HepG2 (cell line): ENCODE results near the gene VWC2L. TPM values are rescaled to one million over a fixed set of nuclear protein-coding genes. Genes with fewer than 3 reads are reported as not detected.

Experiments
- CREBL2 ChIP-seq: sonication (generic); formaldehyde crosslinking; IDR thresholded peaks from 2 replicates; pipeline ENCODE4 v1.8.1; 2023; ENCODE audit warnings: missing genetic modification reagents, mild to moderate bottlenecking, borderline replicate concordance
- ETV5 ChIP-seq: IDR thresholded peaks from 2 replicates; pipeline ENCODE4 v1.6.1; 2018; ENCODE audit warnings: missing biosample characterization, missing genetic modification reagents, inconsistent platforms, borderline replicate concordance
- GRHL1 ChIP-seq: sonication (generic); formaldehyde crosslinking; conservative IDR thresholded peaks from 2 replicates; pipeline ENCODE4 v1.8.0; 2022; ENCODE audit warnings: missing genetic modification reagents
- HIC2 ChIP-seq: sonication (generic); formaldehyde crosslinking; IDR thresholded peaks from 2 replicates; pipeline ENCODE4 v1.9.0; 2022; ENCODE audit warnings: low read depth, missing genetic modification reagents
- HNRNPK ChIP-seq: fragments of 200-400 bp; formaldehyde crosslinking; IDR thresholded peaks from 2 replicates; pipeline ENCODE4 v1.6.1; 2018; ENCODE audit warnings: low read length, low read depth, moderate library complexity, mild to moderate bottlenecking; ENCODE audit not compliant: poor library complexity, severe bottlenecking
- IKZF5 ChIP-seq: IDR thresholded peaks from 2 replicates; pipeline ENCODE4 v1.6.1; 2018; ENCODE audit warnings: missing genetic modification reagents, mild to moderate bottlenecking, missing compliant biosample characterization
- MAFK ChIP-seq, 2 experiments: IDR thresholded peaks in 1 of 2; conservative IDR thresholded peaks in 1 of 2; 2 replicates each; pipeline ENCODE4 v1.6.1; 2011; ENCODE audit warnings: improper control_type of control experiment in 2 of 2, low read length in 2 of 2
- NKX3-1 ChIP-seq: sonication (generic); formaldehyde crosslinking; IDR thresholded peaks from 2 replicates; pipeline ENCODE4 v1.5.0; 2020; ENCODE audit warnings: missing genetic modification reagents
- PHF5A ChIP-seq: IDR thresholded peaks from one replicate; pipeline ENCODE4 v1.6.1; 2018; ENCODE audit warnings: low read depth, missing genetic modification reagents; ENCODE audit not compliant: unreplicated experiment
- SNAI1 ChIP-seq: sonication (generic); formaldehyde crosslinking; IDR thresholded peaks from 2 replicates; pipeline ENCODE4 v1.5.0; 2020; ENCODE audit warnings: mild to moderate bottlenecking, missing genetic modification reagents, borderline replicate concordance
- ZBTB7B ChIP-seq: sonication (generic); formaldehyde crosslinking; IDR thresholded peaks from 2 replicates; pipeline ENCODE4 v1.4.0; 2020; ENCODE audit warnings: missing genetic modification reagents
- ZNF33A ChIP-seq: sonication (generic); formaldehyde crosslinking; IDR thresholded peaks from 2 replicates; pipeline ENCODE4 v1.5.1; 2020; ENCODE audit warnings: missing genetic modification reagents, mild to moderate bottlenecking, moderate library complexity, borderline replicate concordance
- ZNF34 ChIP-seq: sonication (generic); formaldehyde crosslinking; IDR thresholded peaks from 2 replicates; pipeline ENCODE4 v1.4.0; 2020; ENCODE audit warnings: mild to moderate bottlenecking, missing genetic modification reagents, borderline replicate concordance
- ZNF414 ChIP-seq: sonication (generic); formaldehyde crosslinking; IDR thresholded peaks from 2 replicates; pipeline ENCODE4 v1.5.0; 2020; ENCODE audit warnings: missing genetic modification reagents
- ZNF512 ChIP-seq: sonication (generic); formaldehyde crosslinking; IDR thresholded peaks from 2 replicates; pipeline ENCODE4 v1.4.0; 2020; ENCODE audit warnings: mild to moderate bottlenecking, missing genetic modification reagents
- ZNF513 ChIP-seq: sonication (generic); formaldehyde crosslinking; conservative IDR thresholded peaks from 2 replicates; pipeline ENCODE4 v1.5.0; 2020; ENCODE audit warnings: missing genetic modification reagents
- ZNF607 ChIP-seq: sonication (generic); formaldehyde crosslinking; IDR thresholded peaks from 2 replicates; pipeline ENCODE4 v1.5.1; 2020; ENCODE audit warnings: missing genetic modification reagents, mild to moderate bottlenecking, borderline replicate concordance
- ZNF772 ChIP-seq: sonication (generic); formaldehyde crosslinking; IDR thresholded peaks from 2 replicates; pipeline ENCODE4 v1.5.0; 2020; ENCODE audit warnings: mild to moderate bottlenecking, missing genetic modification reagents
- ZNF839 ChIP-seq: sonication (generic); formaldehyde crosslinking; IDR thresholded peaks from 2 replicates; pipeline ENCODE4 v1.4.0; 2020; ENCODE audit warnings: missing genetic modification reagents, mild to moderate bottlenecking, borderline replicate concordance
- polyA plus RNA-seq, 8 experiments: library from polyadenylated mRNA; depleted of rRNA in 3 of 8; stranded (reverse) in 7 of 8; unstranded in 1 of 8; fragments of >200 nt; fragmentation: Illumina TruSeq in 4 of 8; extraction: Trizol in 4 of 8; gene quantifications; 2 replicates each; pipeline versions ENCODE4 v1.2.1 to v1.2.3, GENCODE V29; 2011 to 2016; ENCODE audit warnings: low read depth in 4 of 8, missing spikeins in 1 of 8, mixed read lengths in 1 of 8; ENCODE audit not compliant: insufficient read depth in 1 of 8
- total RNA-seq, 5 experiments: library from RNA; depleted of rRNA; stranded (reverse); fragments of >200 nt; fragmentation: Illumina TruSeq; extraction: Trizol; gene quantifications; 2 replicates each; pipeline ENCODE4 v1.2.3, GENCODE V29; 2016; ENCODE audit warnings: low read depth in 1 of 5

VWC2L gene
- total and polyA plus RNA-seq, 2 of the 13 experiments (the other 11 are each of a cell fraction or from before 2014, with no cell fraction given), result not detected

GRCh38 chr2:214410918-214411554 lies at the start of gene VWC2L (continued):
- TF ChIP-seq SNAI1 (CRISPR knock-in tag), result peak; percentile 79; the same call in 1 of the 2 replicates
- TF ChIP-seq ZNF839, result no peak
- peak; percentile 98 for TF ChIP-seq ZNF607
- no peak; the same call in 1 of the 2 replicates for TF ChIP-seq ETV5 (CRISPR knock-in tag)
- no peak for TF ChIP-seq CREBL2 (CRISPR knock-in tag)
- TF ChIP-seq ZNF513 (CRISPR knock-in tag), result no peak
- TF ChIP-seq PHF5A (CRISPR knock-in tag), result no peak
- no peak for TF ChIP-seq GRHL1 (CRISPR knock-in tag)
- TF ChIP-seq HIC2 (CRISPR knock-in tag), result no peak
- peak; percentile 86; the same call in 1 of the 2 replicates for TF ChIP-seq ZNF772 (CRISPR knock-in tag)
- no peak for TF ChIP-seq ZNF512
- TF ChIP-seq MAFK (conservative IDR thresholded peaks at IDR 0.05 in 1 of 2, IDR thresholded peaks at IDR 0.05 in 1 of 2; ENCODE audit: low read length in 2 of 2), result no peak
- TF ChIP-seq ZNF34, result no peak
- no peak for TF ChIP-seq ZNF33A (CRISPR knock-in tag)
- TF ChIP-seq HNRNPK, result no peak
- 0 out of 2 replicates have a peak, but pooled peaks have one; percentile 50 for TF ChIP-seq ZBTB7B
- TF ChIP-seq NKX3-1 (CRISPR knock-in tag), result peak; percentile 94
- peak; percentile 95 for TF ChIP-seq IKZF5 (CRISPR knock-in tag)
- no peak for TF ChIP-seq ZNF414 (CRISPR knock-in tag)
